Inflammatory macrophage treated with lipopolysaccharide for 1 hour (primary cell): ENCODE results near the gene OBSCN.

Source experiments
- DNase-seq, 2 donors: peaks; one replicate each; pipeline ENCODE4 v3.0.0-alpha.2; 2020 to 2022

The OBSCN gene

DNA sequence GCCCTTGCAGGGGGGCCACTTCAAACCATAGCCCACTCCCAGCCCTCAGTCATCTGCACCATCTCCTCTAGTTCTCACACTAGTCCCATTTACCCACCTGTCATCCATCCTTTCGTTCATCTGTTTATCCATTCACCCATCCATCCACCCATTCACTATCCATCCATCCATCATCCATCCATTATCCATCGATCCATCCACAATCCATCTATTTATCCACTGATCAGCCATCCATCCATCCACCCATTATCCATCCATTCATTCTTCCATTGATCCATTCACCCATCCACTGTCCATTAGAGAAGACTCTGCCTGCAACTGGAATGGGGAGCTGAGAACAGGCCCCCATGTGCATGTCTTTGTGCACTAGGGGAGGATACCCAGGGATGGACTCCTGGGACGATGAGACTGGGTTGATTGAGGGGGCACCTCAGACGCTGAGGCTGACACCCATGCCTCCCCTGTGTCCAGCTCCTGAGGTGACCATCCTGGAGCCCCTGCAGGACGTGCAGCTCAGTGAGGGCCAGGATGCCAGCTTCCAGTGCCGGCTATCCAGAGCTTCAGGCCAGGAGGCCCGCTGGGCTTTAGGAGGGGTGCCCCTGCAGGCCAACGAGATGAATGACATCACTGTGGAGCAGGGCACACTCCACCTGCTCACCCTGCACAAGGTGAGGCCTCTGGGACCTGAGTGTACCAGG is 100.9 kb downstream of the OBSCN start:
- DNase-seq, result no peak

DNA sequence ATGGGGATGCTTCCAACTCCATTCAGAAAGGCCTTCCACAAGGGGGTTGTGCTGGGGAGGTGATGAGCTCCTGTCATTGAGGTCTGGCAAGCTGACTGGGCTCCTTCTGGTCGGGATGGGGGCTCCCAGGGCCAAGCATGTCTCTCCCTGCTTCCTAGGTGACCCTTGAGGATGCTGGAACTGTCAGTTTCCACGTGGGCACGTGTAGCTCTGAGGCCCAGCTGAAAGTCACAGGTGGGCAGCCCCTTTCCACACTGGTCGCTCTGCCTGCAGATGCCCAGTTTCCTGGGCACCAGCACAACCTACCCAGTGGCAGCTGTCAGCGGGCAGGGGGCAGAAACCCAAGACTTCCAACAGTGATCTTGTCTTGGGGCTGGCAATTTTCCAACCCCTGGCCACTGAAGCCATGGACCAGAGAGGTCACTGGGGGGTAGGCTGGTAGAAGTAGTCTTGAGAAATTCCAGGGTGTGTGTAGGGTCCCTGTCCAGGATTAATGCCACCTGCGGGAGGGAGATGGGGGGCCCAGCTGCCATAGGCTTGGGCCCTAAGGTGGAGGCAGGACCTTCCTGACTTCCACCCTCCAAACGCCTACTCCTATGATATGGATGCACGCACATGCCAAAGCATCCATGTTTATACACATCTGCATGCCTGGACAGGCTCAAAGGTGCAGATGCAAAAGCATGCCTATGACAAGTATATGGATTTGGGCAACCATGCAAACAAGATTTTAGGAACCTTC is 101.7 kb downstream of the OBSCN start:
- DNase-seq, result no peak

DNA sequence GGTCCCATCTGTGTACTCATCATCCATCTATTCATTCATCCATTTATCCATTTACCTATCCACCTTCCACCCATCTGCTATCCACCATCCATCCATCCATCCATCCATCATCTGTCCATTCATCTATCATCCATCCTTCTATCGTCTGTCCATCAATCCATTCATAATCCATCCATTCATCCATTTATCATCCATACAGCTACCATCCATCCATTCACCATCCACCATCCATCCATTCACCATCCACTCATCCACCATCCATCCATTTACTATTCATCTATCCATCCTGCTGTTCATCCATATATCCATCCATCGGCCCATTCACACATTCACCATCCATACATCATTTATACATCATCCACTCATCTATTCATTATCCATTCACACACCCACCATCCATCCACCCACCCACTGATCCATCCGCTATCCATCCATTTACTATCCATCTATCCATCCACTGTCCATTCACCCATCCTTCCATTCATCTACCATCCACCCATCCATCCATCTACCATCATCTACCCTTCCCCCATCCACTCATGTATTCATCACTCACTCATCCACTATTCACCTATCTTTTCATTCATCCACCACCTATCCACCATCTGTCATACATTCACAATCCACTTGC is 102.4 kb downstream of the OBSCN start:
- no peak for DNase-seq

DNA sequence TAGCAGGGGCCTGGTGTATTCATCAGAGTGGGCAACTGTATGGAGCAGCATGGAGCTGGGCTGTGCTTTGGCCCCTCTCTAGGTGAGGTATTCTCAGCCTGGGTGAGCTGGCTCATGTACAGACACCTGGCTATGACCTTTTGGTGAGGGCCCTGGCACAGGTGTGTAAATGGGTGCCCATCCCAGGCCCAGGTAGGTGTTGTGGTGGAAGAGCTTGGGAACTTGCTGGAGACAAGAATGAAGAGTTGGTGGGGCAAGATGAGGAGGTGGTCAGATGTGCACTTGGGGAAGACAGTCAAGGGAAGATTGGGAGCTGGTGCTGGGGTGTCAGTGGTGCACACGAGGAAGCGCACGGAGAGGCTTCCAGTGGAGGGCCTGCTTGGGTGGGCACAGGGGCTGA is 103.2 kb downstream of the OBSCN start:
- no peak for DNase-seq

DNA sequence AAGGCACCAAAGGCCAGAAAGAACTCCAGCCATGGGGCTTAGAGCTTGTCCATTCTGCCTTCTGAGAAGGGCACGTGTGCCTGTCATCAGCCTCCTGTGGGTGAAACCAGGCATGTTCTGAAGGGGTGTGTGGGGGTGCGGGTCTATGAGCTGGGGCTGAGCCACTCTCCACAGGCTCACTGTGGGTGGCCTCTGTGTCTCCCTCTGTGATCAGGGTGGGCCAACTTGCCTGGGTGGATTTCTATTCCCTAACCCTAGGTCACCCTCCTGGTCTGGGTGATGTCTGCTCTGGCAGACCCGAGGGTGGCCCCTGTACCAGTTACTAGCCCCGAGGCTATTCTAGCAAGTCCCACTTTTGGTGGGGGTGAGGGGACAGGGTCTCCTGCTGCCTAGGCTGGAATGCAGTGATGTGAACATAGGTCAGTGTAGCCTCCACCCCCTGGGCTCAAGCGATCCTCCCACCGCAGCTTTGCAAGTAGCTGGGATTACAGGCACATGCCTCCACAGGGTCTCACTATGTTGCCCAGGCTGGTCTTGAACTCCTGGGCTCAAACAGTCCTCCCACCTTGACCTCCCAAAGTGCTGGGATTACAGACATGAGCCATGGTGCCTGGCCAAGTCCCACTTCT is 104.4 kb downstream of the OBSCN start:
- no peak for DNase-seq

DNA sequence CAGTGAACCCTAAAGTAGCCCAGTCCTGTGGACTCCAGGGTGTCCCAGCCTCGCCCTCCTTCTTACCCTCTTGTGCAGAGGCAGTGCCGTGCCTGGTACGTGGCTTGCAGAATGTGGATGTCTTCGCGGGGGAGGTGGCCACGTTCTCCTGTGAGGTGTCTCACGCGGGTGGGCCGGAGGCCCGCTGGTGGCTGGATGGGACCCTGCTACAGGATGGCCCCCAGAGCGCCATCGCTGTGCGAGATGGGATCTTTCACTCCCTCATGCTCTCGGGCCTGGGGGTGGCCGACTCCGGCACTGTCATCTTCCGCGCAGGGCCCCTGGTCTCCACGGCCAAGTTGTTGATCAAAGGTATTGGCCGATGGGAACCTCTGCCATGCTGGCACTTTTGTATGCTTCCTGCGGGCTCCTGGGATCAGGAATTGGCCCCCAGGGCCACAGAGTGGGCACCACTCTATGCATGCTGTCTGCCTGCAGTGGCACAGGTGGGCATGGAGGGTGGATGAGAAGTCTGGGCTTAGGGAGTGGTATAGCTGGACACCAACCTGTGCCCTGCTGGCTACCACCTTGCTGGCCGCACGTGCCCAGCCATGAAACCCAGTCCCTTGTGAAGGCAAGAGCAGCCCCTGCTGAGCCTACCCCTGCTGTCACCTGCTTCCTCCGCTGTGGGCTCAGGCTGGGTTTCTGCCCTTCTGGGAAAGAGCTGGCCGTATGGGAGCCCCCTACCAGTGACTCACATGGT is 105.9 kb downstream of the OBSCN start:
- no peak for DNase-seq

DNA sequence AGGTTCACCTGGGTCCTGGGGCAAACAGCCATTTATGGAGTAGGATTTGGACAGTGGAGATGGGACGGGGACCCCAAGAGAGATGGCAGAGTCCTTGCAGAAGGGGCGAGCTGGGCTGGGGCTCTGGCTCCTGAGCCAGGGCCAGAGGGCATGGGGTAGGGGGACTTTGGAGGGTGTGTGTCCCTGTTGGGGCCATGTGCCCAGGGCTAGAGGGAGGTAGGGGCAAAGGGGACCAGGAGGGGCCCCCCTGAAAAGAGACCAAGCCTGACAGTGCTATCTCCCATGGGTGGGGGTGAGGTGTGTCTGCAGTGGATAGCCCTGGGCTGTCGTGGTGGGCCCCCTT is 106.4 kb downstream of the OBSCN start:
- no peak for DNase-seq

DNA sequence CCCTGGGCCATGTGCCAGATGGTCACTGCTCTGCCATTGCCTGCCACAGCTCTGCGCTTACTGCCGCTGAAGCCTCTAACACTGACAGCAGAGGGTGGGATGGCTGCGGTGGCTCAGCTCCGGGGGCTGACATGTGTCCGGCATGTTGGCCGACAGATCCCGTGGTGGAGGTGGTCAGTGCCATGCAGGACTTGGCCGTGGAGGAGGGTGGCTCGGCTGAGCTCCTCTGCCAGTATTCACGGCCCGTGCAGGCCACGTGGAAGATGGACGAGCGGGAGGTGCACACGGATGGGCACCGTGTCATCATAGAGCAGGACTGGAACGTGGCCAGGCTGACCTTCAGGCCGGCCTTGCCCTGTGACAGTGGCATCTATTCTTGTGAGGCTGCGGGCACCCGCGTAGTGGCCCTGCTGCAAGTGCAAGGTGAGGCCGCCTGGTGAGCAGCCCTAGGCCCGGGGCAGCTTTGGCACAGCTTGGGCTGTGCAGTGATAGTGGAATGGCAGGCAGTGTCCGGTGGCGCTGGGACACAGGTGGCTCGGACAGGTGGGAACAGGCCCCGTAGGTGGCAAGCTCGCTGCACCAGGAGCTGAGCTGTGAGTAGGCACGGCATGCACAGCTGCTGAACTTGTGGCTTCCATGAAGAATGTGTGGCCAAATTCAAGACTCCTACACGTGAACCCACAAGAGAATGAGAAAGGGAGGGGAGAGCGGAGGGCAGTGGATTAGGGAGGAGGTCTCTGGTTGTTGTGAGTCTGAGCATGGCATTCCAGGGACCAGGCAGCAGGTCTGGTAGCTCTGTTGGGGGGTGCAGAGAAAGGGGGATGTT is 107.0 kb downstream of the OBSCN start:
- no peak for DNase-seq

DNA sequence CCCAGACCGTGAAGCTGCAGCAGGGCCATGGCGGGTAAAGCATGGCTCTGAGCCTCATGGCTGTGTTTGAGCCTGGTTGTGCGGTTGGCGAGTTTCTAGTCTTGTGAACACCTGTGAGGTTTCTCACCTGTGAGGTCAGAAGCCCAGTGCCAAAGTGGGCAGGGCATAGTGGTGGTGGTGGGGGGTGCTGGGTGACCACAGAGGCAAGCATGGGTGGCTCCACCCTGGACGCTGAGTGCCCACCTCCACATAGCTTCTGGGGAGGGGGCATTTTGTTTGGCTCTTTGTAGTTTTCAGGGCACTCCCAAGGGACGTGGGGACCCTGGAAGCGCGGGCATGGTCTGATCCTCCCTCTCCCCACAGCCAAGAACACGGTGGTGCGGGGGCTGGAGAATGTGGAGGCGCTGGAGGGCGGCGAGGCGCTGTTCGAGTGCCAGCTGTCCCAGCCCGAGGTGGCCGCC is 107.7 kb downstream of the OBSCN start:
- DNase-seq, result no peak

DNA sequence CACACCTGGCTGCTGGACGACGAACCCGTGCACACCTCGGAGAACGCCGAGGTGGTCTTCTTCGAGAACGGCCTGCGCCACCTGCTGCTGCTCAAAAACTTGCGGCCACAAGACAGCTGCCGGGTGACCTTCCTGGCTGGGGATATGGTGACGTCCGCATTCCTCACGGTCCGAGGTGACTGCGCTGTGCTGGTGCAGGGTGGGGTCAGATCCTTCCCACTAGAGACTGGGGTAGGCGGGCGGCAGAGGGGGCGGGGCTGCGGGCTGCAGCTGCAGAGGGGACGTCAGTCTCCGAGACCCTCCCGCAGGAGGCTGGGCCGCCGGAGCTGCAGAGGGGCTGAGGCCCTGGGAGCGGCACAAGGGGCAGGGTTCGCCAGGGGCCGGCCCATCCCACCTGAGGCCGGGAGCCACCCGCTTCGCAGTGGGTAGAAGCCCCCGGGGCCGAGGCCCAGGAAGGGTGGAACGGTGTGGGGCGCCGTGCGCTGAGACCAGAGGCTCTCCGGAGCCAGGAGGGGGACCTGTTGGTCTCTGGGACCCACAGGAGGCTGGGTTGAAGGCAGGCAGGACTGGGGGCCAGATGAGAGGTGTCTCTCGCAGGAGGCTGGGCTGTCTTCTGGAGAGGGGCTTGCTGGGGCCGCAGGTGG is 108.2 kb downstream of the OBSCN start:
- no peak for DNase-seq

DNA sequence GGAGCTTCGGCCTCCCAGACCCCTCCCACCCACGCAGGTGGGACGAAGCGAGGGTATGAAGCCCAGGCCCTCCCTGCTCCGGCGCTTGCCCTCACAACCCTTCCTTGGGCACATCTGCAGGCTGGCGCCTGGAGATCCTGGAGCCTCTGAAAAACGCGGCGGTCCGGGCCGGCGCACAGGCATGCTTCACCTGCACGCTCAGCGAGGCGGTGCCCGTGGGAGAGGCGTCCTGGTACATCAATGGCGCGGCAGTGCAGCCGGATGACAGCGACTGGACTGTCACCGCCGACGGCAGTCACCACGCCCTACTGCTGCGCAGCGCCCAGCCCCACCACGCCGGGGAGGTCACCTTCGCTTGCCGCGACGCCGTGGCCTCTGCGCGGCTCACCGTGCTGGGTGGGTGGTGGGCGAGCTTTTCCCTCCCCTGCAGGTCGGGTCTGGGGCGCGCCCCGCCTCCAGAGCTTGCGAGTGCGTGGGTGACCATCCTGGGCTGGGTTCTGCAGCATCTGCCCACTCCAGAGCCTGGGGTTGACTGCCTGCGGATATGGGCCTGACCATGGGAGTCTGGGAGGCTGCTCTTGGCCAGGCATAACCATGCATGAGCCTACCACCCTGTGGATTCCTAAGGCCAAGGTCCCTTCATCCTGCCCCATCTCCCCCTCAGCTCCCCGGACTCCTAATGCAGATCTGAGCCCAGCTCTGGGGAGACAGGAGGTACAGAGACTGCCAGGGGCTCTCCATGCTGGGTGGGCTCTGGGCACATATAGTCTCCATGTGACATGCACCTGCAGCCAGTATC is 108.9 kb downstream of the OBSCN start:
- DNase-seq, result no peak

DNA sequence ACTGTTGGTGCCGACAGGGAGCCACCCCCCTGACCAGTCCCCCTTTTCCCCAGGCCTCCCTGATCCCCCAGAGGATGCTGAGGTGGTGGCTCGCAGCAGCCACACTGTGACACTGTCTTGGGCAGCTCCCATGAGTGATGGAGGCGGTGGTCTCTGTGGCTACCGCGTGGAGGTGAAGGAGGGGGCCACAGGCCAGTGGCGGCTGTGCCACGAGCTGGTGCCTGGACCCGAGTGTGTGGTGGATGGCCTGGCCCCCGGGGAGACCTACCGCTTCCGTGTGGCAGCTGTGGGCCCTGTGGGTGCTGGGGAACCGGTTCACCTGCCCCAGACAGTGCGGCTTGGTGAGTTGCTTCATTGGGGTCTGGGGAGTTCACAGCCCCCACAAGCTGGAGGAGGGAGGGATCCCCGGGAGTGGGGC is 109.6 kb downstream of the OBSCN start:
- DNase-seq, result no peak

DNA sequence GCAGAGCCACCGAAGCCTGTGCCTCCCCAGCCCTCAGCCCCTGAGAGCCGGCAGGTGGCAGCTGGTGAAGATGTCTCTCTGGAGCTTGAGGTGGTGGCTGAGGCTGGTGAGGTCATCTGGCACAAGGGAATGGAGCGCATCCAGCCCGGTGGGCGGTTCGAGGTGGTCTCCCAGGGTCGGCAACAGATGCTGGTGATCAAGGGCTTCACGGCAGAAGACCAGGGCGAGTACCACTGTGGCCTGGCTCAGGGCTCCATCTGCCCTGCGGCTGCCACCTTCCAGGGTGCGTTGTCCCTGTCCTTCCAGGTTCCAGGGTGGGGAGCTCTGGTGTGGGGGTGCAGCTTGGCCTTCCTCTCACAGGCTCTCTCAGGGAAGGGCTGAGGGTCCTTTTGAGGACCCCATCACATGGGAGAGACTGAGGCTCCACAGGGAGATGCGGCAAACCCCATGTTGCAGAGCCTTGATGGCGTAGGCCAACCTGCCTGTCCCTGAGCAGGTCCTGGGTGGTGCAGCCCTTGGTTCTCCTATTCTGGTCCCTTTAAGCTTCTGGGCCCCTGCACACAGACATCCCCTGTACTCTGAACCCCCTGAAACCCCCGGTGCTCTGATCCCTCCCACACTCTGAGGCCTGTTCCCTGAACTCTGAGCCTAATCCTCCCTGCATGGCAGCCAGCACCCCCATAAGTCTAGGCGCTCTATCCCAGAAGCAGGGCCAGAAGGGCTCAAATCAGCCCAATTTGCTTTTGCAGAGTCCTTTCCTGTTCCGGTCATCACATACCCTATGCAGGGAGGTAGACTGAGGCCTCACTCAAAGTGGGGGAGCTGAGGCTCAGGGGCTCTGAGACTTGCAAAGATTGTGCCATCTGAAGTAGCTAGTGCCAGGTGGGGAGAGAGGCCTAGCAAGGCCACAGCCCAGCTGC is 110.3 kb downstream of the OBSCN start:
- DNase-seq, result no peak

DNA sequence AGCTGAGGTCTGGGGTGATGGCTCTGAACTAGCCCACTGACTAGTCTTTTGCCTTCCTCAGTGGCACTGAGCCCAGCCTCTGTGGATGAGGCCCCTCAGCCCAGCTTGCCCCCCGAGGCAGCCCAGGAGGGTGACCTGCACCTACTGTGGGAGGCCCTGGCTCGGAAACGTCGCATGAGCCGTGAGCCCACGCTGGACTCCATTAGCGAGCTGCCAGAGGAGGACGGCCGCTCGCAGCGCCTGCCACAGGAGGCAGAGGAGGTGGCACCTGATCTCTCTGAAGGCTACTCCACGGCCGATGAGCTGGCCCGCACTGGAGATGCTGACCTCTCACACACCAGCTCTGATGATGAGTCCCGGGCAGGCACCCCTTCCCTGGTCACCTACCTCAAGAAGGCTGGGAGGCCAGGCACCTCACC is 111.0 kb downstream of the OBSCN start:
- no peak for DNase-seq

DNA sequence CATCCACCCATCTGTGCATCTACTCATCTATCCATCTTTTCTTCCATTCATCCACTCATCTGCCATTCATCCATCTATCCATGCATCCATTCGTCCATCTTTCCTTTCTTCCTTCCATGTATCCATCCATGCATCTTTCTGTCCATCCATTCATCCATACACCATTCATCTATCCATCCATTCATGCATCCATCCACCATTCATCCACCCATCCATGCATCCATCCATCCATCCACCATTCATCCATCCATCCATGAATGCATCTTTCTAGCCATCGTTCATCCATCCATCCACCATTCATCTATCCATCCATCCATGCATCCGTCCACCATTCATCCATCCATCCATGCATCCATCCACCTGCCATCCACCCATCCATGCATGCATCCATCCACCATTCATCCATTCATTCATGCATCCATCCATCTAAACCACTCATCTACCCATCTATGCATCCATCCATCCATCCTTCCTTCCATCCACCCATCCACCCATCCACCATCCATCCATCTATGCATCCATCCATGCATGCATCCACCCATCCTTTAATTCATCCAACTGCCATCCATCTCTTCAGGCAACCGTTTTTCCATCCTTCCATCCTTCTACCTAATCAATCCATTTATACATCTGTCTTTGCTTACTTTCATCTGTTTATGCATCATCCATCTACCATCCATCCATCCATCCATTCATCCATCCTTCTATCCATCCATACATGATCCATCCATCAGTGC is 111.7 kb downstream of the OBSCN start:
- no peak for DNase-seq

DNA sequence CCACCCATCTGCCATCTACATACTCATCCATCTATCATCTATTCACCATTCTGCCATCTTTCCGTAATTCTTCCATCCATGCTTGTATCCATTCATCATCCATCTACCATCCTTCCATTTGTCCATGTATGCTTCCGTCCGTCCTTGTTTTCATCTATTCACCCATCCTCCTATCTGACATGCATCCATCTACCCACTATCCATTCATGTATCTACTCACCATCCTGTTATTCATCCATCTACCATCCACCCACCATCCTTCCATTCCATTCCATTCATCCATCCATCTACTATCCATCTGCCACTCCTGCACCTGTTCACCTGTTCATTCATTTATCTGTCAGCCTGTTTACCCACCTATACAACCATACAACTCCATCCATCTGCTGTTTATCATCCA is 112.5 kb downstream of the OBSCN start:
- DNase-seq, result no peak

DNA sequence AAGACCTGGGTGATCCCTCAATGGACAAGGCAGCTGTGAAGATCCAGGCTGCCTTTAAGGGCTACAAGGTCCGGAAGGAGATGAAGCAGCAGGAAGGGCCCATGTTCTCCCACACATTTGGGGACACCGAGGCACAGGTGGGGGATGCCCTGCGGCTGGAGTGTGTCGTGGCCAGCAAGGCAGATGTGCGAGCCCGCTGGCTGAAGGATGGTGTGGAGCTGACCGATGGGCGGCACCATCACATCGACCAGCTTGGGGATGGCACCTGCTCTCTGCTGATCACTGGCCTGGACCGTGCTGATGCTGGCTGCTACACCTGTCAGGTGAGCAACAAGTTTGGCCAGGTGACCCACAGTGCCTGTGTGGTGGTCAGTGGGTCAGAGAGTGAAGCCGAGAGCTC is 113.6 kb downstream of the OBSCN start:
- no peak for DNase-seq

DNA sequence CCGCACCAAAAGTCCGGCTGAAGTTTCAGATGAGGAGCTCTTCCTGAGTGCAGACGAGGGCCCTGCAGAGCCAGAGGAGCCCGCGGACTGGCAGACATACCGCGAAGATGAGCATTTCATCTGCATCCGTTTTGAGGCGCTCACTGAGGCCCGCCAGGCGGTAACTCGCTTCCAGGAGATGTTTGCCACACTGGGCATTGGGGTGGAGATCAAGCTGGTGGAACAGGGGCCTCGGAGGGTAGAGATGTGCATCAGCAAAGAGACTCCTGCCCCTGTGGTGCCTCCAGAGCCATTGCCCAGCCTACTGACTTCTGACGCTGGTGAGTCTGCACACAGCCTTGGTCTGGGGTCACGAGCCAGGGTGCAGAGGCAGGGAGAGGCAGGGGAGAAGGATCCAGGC is 114.1 kb downstream of the OBSCN start:
- no peak for DNase-seq

DNA sequence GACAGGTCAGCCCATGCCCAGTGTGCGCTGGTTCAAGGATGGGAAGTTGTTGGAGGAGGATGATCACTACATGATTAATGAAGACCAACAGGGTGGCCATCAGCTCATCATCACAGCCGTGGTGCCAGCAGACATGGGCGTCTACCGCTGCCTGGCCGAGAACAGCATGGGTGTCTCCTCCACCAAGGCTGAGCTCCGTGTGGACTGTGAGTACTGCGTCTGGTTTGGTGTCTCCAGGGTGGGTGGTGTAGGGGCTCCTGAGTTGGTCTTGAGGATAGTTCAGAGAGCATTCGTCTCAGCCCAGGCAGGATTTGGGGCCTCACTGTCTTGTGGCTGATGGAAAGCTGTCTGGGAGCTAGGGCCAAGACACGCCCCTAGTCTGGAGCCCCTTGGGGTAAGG is 115.6 kb downstream of the OBSCN start:
- no peak for DNase-seq
